IPS-15b (cell line): ENCODE data around the gene ABCG4.

Experiments used
- H3K27me3 ChIP-seq: one replicate; pipeline ENCODE4 v1.6.1; 2013; ENCODE audit warnings: low read length; ENCODE audit not compliant: control insufficient read depth, insufficient read depth
- H3K36me3 ChIP-seq: one replicate; pipeline ENCODE4 v1.6.1; 2013; ENCODE audit warnings: low read length; ENCODE audit not compliant: control insufficient read depth, insufficient read depth
- H3K4me1 ChIP-seq: one replicate; pipeline ENCODE4 v1.6.1; 2013; ENCODE audit warnings: mild to moderate bottlenecking, low read length; ENCODE audit not compliant: control insufficient read depth, insufficient read depth
- H3K4me3 ChIP-seq: one replicate; pipeline ENCODE4 v1.5.1; 2013; ENCODE audit warnings: low read depth, low read length
- H3K9ac ChIP-seq: one replicate; pipeline ENCODE4 v1.6.1; 2013; ENCODE audit warnings: low read depth, mild to moderate bottlenecking, low read length
- H3K9me3 ChIP-seq: one replicate; pipeline ENCODE4 v1.6.1; 2013; ENCODE audit warnings: mild to moderate bottlenecking, low read length; ENCODE audit not compliant: control insufficient read depth, insufficient read depth

Gene ABCG4

DNA sequence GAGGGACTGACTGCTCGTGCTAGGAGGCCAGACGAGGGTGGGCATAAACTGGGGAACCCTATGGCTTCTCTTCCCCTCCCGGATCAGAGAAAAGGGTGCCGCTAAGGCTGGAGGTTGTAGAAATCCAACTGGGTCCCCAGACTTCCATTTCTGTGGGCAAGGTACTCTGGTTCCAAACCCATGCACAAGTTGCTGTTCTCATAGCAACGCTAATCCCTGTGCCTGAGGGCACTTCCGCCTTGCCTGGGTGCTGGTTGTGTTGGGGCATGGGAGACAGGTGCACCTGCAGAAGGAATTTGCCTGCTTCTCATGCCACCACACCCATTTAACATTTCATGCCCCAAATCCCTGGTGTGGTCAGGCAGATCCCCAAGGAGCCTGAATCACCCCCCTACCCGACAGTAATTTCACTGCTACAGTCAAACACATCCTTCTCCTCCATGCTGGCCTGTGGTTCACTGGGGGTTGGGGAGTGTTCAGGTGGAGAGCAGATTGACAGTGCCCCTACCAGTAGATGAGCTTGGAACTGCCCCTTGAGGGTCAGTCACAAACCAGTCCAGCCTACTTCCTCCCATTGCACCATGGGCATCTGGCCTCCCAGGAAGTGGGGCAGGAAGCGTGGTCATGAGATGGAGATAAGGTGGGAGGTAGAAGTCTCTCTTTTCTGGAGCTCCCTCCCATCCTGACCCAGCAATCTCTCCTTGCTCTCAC is 40.6 kb upstream of the ABCG4 start:
- peak overlapping the region; percentile 2 for H3K9ac ChIP-seq
- H3K36me3 ChIP-seq = no peaks in the 10 kb centered on the region
- H3K27me3 ChIP-seq = peaks cover 16% of the 10 kb centered on the region
- peak overlapping the region; percentile 62 for H3K4me3 ChIP-seq
- H3K4me1 ChIP-seq = peaks cover 10% of the 10 kb centered on the region
- no peaks in the 10 kb centered on the region for H3K9me3 ChIP-seq

DNA sequence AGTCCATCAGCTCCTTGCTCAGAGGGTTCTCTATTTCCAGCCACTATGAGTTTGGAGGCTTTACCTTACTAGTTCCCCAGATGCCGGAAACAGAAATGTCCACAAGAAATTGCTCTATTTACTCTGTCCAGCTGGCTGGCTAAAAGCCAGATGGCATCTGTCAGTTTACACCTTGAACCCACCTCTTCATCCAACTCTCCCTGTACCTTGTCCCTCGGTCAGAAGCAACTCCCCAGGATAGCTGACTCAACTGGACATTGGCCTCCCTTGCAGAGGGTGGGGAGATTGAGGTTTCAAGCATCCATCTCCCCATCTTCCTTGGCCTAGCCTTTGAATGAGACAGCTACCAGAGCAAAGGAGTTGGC is 40.0 kb upstream of the ABCG4 start:
- Histone ChIP-seq H3K9me3 (no peaks in the 10 kb centered on the region), H3K27me3 (peaks cover 16% of the 10 kb centered on the region), H3K9ac (no peak overlapping the region), H3K4me3 (no peak overlapping the region), H3K36me3 (peaks cover under 1% of the 10 kb centered on the region), H3K4me1 (peaks cover 10% of the 10 kb centered on the region)

DNA sequence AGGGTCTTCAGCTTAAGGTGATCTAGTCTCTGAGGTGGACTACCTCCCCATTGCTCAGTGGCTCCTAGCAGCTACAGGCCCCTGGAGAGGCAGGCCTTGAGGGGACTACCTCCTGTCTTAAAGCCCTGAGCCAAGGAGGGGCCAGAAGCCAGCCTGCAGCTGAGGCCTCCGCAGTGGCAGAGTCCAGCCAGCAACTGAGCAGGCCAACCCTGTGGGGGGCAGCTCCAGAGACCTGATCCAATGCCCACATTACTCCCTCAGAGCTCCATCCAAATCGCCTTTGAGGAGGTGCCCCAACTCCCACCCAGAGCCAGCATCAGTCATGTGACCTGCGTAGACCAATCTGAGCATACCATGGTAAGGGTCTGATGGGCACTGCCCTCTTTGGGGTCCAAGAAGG is 39.0 kb upstream of the ABCG4 start:
- Histone ChIP-seq H3K4me3 (no peak overlapping the region), H3K36me3 (peaks cover 6% of the 10 kb centered on the region), H3K9ac (no peak overlapping the region), H3K9me3 (no peaks in the 10 kb centered on the region), H3K27me3 (peaks cover 16% of the 10 kb centered on the region), H3K4me1 (peaks cover 10% of the 10 kb centered on the region)

DNA sequence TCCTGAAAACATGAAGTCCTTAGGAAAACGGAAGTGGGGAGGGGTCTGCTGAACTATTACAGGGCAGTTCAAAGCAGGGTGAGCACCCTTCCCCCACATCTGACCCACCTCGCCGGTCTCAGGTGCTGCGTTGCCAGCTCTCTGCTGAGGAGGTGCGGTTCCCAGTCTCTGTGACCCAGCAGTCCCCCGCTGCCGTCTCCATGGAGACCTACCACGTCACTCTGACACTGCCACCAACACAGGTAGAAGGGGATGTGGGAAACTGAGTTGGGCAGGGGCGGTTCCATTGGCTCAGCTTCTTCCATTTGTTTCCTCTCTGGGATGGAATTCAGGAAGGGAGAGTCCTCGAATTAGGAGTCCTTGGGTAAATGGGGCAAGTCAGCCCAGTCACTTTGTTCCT is 38.4 kb upstream of the ABCG4 start:
- peaks cover 8% of the 10 kb centered on the region for H3K36me3 ChIP-seq

GRCh38 chr11:119111361-119111925 is 37.4 kb upstream of the ABCG4 start:
- Histone ChIP-seq H3K4me3 (no peak overlapping the region), H3K36me3 (peaks cover 12% of the 10 kb centered on the region), H3K27me3 (peaks cover 16% of the 10 kb centered on the region), H3K9ac (no peak overlapping the region), H3K9me3 (no peaks in the 10 kb centered on the region), H3K4me1 (peaks cover 7% of the 10 kb centered on the region)

More for the DNA sequence above, 38.4 kb upstream of the ABCG4 start:
- H3K9ac ChIP-seq = no peak overlapping the region
- no peak overlapping the region for H3K4me3 ChIP-seq
- peaks cover 10% of the 10 kb centered on the region for H3K4me1 ChIP-seq
- peaks cover 16% of the 10 kb centered on the region for H3K27me3 ChIP-seq
- no peaks in the 10 kb centered on the region for H3K9me3 ChIP-seq

DNA sequence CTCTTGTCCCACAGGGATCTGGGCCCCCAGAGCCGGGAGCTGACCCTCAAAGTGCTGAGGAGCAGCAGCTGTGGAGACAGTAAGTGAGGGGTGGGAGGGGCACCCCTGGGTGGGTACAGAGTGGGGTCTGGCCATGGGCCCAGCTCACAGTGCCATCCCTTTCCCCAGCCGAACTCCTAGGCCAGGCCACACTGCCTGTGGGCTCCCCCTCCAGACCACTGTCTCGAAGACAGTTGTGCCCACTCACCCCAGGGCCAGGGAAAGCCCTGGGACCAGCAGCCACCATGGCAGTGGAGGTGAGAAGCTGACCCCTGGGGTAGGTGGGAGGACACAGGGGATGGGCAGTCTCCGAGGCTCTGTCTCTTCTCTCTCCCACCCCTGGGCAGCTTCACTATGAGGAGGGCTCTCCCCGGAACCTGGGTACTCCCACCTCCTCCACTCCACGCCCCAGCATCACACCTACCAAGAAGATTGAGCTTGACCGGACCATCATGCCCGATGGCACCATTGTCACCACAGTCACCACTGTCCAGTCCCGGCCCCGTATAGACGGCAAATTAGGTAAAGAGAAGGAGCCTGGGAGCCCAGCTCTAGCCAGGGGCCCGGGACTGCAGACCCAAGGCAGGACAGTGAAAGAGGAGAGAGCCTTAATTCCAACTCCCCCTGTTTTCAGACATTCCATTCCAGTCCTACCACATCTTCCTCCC is 36.4 kb upstream of the ABCG4 start:
- Histone ChIP-seq H3K9me3 (no peaks in the 10 kb centered on the region), H3K9ac (no peak overlapping the region), H3K36me3 (peaks cover 12% of the 10 kb centered on the region), H3K4me1 (peaks cover 4% of the 10 kb centered on the region), H3K27me3 (peaks cover 16% of the 10 kb centered on the region), H3K4me3 (no peak overlapping the region)

DNA sequence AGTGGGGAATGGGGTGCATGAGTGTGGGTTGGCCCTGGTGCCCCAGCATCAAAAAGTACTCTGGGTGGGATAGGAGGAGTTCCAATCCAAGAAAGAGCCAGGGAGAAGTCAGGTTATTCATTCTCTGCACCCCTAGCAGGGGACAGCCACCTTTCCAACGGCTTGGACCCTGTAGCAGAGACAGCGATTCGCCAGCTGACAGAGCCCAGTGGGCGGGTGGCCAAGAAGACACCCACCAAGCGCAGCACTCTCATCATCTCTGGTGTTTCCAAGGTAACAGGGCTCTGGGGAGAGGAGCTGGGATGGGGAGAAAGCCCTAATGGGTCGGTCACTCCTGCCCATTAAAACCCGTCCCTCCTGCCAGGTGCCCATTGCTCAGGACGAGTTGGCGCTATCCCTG is 35.1 kb upstream of the ABCG4 start:
- no peaks in the 10 kb centered on the region for H3K4me1 ChIP-seq
- H3K36me3 ChIP-seq = peaks cover 12% of the 10 kb centered on the region
- no peak overlapping the region for H3K9ac ChIP-seq
- H3K27me3 ChIP-seq = peaks cover 7% of the 10 kb centered on the region
- H3K4me3 ChIP-seq = no peak overlapping the region
- no peaks in the 10 kb centered on the region for H3K9me3 ChIP-seq

GRCh38 chr11:119114351-119114750 is 34.5 kb upstream of the ABCG4 start:
- no peaks in the 10 kb centered on the region for H3K4me1 ChIP-seq
- no peak overlapping the region for H3K9ac ChIP-seq
- no peaks in the 10 kb centered on the region for H3K9me3 ChIP-seq
- H3K36me3 ChIP-seq = peaks cover 12% of the 10 kb centered on the region
- no peak overlapping the region for H3K4me3 ChIP-seq
- H3K27me3 ChIP-seq = peaks cover under 1% of the 10 kb centered on the region

DNA sequence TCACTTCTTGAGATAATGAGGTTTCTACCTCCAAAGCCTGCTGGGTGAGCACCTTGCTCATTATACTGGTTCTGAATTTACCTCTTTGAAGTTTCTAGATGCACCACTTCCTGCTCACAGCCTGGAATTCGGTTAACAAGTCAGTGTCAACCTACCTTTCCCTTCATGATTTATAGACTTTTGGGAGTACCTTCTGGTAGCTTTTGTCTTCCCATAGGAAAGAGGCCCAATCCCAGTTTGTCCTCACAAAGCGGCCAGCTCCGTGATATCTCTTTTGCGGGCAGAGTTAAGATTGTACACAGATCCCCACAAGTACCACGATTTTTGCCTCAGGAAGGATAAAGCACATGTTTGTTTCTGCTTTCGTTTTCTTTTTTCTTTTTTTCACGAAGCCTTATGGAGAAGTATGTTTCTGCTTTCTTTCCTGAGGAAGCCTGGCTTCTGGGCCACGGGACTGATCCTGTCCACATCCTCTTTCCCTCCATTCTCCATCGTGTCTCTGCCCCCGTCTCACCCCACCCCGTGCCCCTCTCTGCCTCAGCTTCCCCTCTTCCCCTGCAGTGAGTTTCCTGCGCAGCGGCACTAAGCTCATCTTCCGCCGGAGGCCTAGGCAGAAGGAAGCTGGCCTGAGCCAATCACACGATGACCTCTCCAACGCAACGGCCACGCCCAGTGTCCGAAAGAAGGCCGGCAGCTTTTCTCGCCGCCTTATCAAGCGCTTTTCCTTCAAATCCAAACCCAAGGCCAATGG is 33.2 kb upstream of the ABCG4 start:
- no peak overlapping the region for H3K4me3 ChIP-seq
- H3K9me3 ChIP-seq = no peaks in the 10 kb centered on the region
- H3K4me1 ChIP-seq = peaks cover 5% of the 10 kb centered on the region
- no peaks in the 10 kb centered on the region for H3K27me3 ChIP-seq
- peaks cover 12% of the 10 kb centered on the region for H3K36me3 ChIP-seq
- H3K9ac ChIP-seq = no peak overlapping the region

DNA sequence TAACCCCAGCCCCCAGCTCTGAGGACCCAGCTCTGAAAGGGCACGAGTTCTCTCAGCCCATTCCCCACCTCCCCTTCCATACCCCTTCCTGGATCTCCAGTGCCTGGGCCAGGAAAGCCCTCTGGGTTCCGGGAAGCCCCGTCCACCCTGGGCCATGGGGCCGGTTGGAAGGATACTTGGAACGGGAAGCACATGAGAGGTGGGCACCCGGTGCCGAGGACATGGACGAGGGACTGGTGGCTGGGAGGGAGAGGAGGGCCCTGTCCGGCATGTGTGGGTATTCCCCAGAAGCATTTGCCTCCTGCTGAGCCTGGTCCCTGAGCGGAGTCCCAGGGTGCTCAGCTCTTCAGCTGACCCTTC is 32.6 kb upstream of the ABCG4 start:
- Histone ChIP-seq H3K9me3 (no peaks in the 10 kb centered on the region), H3K4me3 (no peak overlapping the region), H3K9ac (no peak overlapping the region), H3K36me3 (peaks cover 12% of the 10 kb centered on the region), H3K4me1 (peaks cover 5% of the 10 kb centered on the region), H3K27me3 (no peaks in the 10 kb centered on the region)

- no peaks in the 10 kb centered on the region for H3K27me3 ChIP-seq
- peaks cover 5% of the 10 kb centered on the region for H3K4me1 ChIP-seq
- H3K36me3 ChIP-seq = peaks cover 12% of the 10 kb centered on the region
- H3K9me3 ChIP-seq = no peaks in the 10 kb centered on the region
- no peak overlapping the region for H3K4me3 ChIP-seq
- no peak overlapping the region for H3K9ac ChIP-seq
Observed at GRCh38 chr11:119116601-119117000, 32.3 kb upstream of the ABCG4 start.
